GF-D8 (cell line): ENCODE data around the gene CHAD.
"Not testable (repeated sequence)": the region's sequence is repeated elsewhere in the genome, so short reads cannot be mapped to it uniquely, and the experiment has no call there.

Experiments used
- DNase-seq: peaks from one replicate; lab custom pipeline; 2025; lab: John Stamatoyannopoulos, UW

CHAD gene

DNA sequence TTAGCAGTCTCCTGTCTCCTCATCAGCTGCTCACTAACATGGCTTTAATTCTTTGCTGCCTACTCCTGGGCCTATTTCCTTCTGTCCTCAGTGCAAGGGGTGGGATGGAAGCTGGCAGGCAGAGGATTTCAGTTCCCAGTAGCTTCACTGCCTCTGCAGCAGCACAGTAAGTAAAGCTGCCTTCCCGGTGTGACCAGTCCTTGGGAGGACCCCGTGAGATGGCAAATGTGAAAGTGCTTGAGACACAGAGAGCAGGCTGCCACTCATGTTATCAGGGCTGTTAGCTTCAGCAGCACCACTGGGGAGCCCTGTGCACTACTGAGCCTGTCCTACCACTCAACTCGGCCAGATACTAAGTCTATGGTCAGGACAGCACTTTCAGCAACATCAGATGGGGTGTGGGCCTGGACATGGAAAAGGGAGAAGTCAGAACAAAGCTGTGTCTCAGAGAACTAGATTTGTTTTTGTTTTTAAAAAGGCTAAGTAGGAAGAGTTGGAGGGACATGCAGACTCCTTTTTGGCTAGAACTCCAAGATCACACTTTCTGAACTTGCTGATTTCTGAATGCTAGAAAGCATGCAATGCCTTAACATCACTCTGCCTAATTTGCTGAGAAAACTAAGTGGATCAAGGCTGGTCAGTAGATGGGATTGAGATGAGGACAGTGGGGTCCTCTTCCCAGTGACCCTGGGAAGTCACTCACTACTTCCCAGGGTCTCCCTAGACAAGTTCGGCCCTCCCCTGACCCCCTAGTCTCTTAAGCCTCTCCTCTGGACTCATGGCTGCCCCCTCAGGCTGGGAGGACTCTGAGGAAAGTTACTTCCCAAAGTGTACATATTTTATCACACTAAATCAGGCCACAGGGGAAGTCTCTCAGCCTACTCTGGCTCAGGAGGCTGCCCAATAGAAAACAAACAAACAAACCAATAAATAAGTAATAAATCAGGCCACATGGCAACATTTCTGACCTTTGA lies 41.6 kb downstream of the CHAD start:
- DNase-seq = peak; percentile 29

DNA sequence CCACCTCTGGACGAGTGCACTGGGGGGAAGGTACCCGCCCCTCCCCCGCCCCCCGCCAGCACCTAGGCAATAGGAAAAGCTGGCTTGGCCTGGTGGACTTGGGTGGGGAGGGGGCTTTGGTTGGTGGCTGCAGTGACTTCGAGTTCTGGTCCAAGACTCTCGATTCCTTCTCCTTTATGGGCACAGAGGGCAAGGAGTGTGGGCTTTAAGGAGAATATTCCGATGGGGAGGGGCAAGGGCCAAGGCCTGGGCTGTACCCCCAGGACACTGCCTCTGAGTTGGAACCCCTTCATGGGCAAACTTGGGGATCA lies 42.3 kb downstream of the CHAD start:
- no peak for DNase-seq

DNA sequence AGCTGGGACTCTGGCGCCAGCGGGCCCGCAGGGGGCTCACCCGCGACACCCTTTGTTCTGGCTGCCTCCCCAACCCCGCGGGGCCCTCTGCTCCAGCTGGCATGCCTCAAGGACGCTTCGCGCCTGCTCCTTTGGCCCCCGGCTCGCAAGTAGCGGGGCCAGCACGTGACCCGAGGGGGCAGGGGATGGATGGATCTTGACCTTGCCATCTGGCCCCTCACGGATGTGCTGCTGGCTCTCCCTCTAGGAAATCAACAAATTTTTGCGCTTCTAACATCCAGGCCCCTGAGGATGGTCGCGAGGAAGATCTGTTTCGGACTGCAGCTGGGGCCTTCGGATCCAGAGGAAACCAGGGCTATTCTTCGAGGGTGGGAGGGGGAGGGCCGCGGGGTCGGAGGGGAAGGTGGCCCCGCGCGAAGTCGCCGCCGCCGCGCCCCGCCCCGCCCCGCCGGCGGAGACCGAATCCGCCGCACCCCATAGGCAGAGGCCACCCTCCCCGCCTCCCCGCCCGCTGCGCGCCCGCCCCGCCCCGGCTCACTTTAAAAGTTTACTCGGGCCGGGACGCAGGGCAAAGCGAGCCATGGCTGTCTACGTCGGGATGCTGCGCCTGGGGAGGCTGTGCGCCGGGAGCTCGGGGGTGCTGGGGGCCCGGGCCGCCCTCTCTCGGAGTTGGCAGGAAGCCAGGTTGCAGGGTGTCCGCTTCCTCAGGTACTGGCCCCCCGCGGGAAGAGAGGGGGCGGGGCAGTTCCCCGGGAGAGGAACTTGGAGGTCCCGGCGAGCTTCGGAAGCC lies 42.8 kb downstream of the CHAD start, which contains the start of gene ACSF2:
Gene ACSF2 (plus strand): TSS at position 537 of the 790 bp plus-strand sequence. CDS start 44 bp downstream, at position 581.
- no peak for DNase-seq

DNA sequence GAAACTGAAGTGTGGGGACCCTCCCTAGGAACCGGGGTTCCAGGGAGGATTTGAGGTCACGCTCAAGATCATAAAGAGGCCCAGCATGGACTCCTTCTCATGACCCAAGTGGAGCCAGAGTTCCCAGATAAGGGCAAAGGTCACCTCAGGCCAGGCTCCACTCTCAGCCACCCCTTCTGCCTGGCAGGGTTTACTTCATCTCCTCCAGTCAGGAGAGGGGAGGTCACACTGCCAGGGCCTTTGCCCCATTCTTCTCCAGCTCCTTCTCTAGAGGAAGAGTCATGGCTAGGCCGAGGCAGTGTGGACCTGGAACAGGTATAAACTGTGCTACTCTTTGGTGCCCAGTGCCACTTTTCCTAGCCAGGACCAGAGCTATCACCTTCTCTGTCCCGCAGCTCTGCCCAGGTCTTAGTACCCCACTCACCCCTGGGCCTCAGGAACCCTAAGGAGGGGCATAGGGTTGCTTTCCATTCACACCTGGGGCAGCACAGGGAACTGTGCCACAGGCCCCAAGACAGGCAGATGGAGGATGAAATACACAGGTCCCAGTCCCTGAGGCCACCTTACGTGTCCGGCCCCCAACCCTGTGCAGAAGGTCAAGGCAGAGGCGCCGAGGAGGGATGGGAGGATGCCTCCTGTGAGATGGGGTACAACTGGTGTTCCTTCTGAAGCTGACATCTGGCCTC lies 43.5 kb downstream of the CHAD start:
- DNase-seq = no peak

DNA sequence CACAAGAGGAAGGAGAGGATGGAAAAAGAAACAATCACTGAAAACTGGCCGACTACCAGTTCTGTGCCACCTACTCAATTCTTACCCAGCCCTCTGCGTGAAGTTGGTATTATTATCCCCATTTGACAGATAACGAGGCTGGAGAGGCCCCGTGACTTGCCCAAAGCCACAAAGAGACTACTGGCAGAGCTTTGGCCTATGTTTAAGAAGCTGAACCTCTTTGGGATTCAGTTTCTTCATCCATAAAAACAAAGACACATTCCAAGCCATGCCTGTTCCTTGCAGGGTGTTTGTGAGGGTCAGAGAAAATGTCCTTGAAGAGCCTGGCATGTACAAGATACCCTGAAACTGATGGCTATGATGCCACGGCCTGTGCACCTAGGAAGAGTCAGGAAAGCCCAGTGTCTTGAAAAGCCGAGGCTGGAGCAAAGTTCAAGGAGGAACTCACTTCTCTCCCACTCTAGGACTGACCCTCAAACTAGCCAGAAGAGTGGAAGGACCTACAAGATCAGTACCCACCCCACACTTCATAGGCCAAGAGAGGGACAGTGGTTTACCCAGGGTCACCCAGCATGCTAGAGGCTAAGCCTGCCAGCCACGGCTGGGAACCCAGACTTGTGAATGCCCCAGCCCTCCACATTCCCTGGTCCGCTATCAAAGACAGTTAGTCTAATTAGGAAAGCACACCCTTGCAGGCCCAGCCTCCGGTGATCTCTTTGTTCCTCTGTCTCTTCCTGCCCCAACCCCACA lies 44.3 kb downstream of the CHAD start:
- no peak for DNase-seq

DNA sequence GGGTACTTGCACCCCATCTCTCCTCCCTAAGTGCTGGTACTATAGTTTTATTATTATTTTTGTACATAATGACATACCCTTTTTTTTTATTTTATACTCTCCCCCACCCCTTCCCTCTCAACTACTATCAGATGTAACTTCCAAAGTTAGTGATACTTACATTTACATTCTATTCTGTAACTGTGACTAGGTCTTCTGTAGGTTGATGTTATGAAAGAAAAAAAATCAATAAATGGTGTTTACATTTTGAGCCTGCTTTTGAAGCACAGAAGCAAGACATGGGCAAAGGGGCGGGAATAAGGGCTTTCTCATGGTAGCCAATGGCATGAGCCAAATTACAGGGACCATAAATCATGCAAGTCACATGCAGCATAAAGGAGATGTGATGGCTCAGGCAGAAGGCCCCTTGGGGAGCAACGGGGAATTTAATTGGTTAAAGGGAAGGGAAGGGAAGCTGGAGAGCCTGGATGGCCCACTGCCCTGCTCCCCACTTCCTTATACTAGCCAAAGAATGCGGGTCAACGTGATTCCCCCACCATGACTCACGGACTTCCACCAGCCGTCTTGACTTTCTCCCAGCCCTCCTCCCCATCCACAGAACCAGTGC lies 45.0 kb downstream of the CHAD start:
- DNase-seq = no peak

DNA sequence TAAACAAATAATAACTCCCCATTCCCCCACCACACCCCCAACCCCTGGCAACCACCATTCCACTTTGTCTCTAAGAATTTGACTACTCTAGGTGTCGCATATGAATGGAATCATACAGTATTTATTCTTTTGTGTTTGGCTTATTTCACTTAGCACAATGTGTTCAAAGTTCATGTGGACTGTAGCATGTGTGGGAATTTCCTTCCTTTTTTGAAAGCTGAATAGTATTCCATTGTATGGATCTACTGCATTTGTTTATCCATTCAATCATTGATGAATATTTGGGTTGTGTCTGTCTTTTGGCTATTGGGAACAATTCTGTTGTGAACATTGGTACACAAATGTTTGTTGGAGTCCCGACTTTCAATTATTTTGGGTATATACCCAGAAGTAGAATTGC lies 45.9 kb downstream of the CHAD start:
- no peak for DNase-seq

DNA sequence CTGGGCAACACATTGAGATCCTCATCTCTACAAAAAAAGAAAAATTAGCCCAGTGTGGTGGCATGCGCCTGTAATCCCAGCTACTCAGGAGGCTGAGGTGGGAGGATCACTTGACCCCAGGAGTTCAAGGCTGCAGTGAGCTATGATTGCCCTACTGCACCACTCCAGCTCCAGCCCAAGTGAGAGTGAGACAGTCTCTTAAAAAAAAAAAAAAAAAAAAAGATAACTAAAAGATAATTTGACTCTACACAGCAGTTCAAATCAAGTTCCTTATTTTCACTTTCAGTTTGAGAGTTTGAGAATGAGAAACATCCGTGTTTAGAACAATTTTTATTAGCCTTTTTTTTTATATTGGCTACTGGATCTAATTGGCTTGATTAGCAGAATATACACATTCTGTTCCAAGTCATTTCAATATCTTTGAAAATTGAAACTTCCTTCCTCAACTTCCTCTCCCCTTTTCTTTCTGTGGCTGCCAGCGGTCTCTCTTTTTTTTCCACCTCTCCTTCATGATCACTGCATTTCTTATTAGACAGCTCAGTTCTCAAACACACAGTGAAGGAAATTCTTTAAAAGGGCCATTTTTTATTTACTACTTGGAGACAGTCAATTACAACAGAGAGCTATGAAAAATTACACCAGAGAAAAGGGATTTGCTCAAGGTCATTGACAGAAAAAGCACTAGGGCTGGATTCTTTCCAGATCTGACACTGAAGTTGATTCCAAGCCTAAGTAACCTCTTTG lies 47.2 kb downstream of the CHAD start:
- peak; percentile 34 for DNase-seq

DNA sequence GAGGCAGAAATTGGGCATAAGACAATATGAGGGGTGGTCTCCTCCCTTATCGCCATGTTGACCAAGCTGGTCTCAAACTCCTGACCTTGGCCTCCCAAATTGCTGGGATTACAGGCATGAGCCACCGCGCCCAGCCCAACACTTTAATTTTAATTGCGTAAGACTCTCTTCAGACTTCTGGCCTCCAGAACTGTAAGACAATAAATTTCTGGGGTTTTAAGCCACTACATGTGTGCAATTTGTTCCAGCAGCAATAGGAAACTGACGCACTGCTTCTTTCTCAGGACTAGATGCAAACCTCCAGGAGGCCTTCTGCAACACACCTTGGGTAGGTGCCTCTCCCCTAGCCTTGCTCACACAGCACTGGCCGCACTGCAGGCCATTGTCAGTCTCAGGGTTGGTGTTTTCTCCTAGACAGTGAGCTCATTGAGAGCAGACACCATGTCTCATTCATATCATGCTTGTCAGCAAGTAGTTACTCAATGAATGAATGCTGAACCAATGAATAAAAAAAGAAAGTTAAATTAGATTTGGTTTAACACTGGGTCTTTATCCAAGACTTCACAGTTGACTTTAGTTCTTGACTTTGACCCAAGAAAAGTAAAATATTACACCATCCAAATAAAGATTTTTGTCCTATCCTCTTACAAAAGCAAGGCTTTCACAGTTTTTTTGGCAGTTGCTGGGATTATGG lies 48.1 kb downstream of the CHAD start:
- no peak for DNase-seq

DNA sequence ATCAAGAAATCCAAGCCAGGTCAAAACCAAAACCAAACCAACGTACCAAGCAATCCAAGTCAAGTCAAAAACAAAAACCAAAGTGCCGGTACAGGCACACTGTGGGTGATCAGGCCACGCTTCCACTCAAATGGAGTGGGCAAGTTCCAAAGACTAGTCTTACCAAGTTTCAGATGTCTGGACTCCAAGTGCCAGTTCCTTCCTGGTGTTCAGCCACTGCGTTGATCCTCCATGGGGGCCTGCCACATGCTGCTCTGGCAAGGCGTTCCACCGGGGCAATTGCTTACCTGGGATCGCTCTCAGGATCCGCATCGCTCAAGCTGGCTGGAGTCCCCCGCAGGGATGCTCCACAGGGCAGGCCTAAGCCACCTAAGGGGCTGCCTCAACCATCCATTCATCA lies 49.1 kb downstream of the CHAD start:
- not testable (repeated sequence) for DNase-seq

DNA sequence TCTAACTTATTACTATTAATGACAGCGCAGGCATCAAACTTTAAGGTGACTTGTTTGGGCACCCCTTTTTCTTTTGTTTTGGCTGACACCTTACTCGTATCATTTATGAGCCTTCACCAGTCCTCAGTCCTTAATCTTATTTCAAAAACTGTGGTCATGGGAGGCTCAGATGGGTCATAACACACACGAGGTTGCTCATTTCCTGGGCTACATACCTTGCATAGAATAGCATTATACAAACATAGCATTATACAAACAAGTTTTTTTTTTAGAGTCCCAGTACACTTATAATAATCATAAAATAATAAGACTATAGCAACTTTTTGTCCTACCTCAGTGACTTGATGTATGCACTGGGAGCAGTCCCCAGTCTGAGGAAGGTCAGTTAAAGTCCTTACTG lies 53.9 kb downstream of the CHAD start:
- no peak for DNase-seq
